IMR-90 (cell line): ENCODE results near the gene DHRS12. TPM values are rescaled to one million over a fixed set of nuclear protein-coding genes. Genes with fewer than 3 reads are reported as not detected.

Experiments used
- CHD1 ChIP-seq: IDR thresholded peaks from 2 replicates; pipeline ENCODE4 v1.6.1; 2012; ENCODE audit warnings: low read depth, low read length, improper control_type of control experiment
- FOS ChIP-seq: fragments of 150-350 bp; IDR thresholded peaks from 2 replicates; pipeline ENCODE4 v1.6.1; 2016; ENCODE audit warnings: low read depth, low read length
- NFE2L2 ChIP-seq: fragments of 150-350 bp; IDR thresholded peaks from 2 replicates; pipeline ENCODE4 v1.6.1; 2016; ENCODE audit warnings: low read depth, mild to moderate bottlenecking, low read length
- POLR2A ChIP-seq: IDR thresholded peaks from 2 replicates; pipeline ENCODE4 v1.6.1; 2012; ENCODE audit warnings: mild to moderate bottlenecking, low read depth, low read length
- polyA plus RNA-seq, 3 experiments: library from polyadenylated mRNA; depleted of rRNA; stranded (reverse); fragments of >200 nt; gene quantifications; 2 replicates each; pipeline ENCODE4 v1.2.3, GENCODE V29; 2012; ENCODE audit warnings: low replicate concordance in 1 of 3
- total RNA-seq: library from RNA; depleted of rRNA; stranded (reverse); fragments of >200 nt; gene quantifications from 2 replicates; pipeline ENCODE4 v1.2.3, GENCODE V29; 2012

DHRS12 gene
- total and polyA plus RNA-seq, 2 of the 4 experiments (the other 2 are of a cell fraction) = 1.3 to 1.6 TPM

DNA sequence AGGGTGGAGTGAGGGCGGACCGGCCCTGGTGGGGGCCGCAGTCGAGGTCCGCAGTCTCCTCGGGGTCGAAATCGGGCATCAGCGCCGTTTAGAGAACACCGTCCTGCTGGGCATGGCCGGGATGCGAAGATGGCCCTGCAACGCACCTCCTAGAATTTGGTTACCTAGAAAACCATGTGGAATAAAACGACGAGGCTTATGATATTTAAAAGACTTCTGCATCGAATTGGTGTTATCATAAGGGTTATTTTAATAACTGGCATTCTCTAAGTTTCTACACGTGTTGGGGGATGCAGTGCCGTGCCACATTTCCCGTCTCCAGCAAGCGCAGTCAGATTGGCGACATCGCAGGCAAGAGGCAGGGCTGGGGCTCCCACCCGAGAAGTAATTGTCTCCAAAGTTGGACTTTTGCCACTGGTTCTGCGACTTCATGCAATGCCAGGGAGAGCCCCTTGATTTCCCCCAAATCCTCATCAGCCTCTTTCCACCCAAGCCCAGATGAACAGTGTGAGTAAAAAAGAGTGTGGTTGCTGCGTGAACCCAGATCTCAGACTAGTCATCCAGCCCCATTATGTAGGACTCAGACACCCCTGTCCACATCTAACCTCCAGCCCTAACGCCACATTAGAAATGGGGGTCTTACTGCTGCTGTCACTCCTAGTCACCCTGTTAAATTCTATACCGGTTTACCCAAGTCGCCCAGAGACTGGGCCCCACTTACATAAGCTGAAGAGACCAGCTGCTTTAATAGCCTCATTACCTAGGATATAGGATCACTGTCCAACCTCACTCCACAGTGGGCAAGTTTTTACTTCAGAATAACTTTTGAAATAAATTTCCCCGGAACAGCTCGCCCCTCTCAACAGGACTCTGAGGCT, 571 bp upstream of the DHRS12 start (continued):
- no peak for TF ChIP-seq NFE2L2
- TF ChIP-seq CHD1 = no peak
- no peak for TF ChIP-seq FOS
- no peak for TF ChIP-seq POLR2A
